ENCODE measurements around the gene ADAM12. TPM values are rescaled to one million over a fixed set of nuclear protein-coding genes. Genes with fewer than 3 reads are reported as not detected.

Gene ADAM12
- total RNA-seq, 1 donor from 2014 or later = 41.7 TPM

GRCh38 chr10:126201603-126202002, 186.7 kb downstream of the ADAM12 start:
- Mint-ChIP-seq H3K4me1 (ENCODE audit: unreplicated experiment) (peaks cover 64% of the 10 kb centered on the region), H3K27me3 (ENCODE audit: unreplicated experiment) (no peaks in the 10 kb centered on the region), H3K36me3 (ENCODE audit: unreplicated experiment) (no peaks in the 10 kb centered on the region), H3K4me3 (ENCODE audit: unreplicated experiment) (no peak overlapping the region), H3K9me3 (ENCODE audit: unreplicated experiment) (no peaks in the 10 kb centered on the region), H3K27ac (ENCODE audit: unreplicated experiment) (no peak overlapping the region)
- DNase-seq (ENCODE audit: extremely low spot score, unreplicated experiment) = no peak
- TF ChIP-seq CTCF (IDR thresholded peaks at IDR 0.05) = no peak

- peaks cover 51% of the 10 kb centered on the region for H3K4me1 Mint-ChIP-seq (ENCODE audit: unreplicated experiment)
- H3K27me3 Mint-ChIP-seq (ENCODE audit: unreplicated experiment) = no peaks in the 10 kb centered on the region
- no peaks in the 10 kb centered on the region for H3K9me3 Mint-ChIP-seq (ENCODE audit: unreplicated experiment)
- TF ChIP-seq CTCF (IDR thresholded peaks at IDR 0.05) = no peak
- H3K36me3 Mint-ChIP-seq (ENCODE audit: unreplicated experiment) = no peaks in the 10 kb centered on the region
- no peak for DNase-seq (ENCODE audit: extremely low spot score, unreplicated experiment)
- peak overlapping the region; percentile 87 for H3K27ac Mint-ChIP-seq (ENCODE audit: unreplicated experiment)
- no peak overlapping the region for H3K4me3 Mint-ChIP-seq (ENCODE audit: unreplicated experiment)
Observed at GRCh38 chr10:126199221-126199998, 188.9 kb downstream of the ADAM12 start.

- H3K9me3 Mint-ChIP-seq (ENCODE audit: unreplicated experiment) = no peaks in the 10 kb centered on the region
- peak overlapping the region; percentile 87 for H3K27ac Mint-ChIP-seq (ENCODE audit: unreplicated experiment)
- no peak overlapping the region for H3K4me3 Mint-ChIP-seq (ENCODE audit: unreplicated experiment)
- DNase-seq (ENCODE audit: extremely low spot score, unreplicated experiment) = no peak
- H3K4me1 Mint-ChIP-seq (ENCODE audit: unreplicated experiment) = peaks cover 47% of the 10 kb centered on the region
- H3K36me3 Mint-ChIP-seq (ENCODE audit: unreplicated experiment) = no peaks in the 10 kb centered on the region
- H3K27me3 Mint-ChIP-seq (ENCODE audit: unreplicated experiment) = no peaks in the 10 kb centered on the region
- no peak for TF ChIP-seq CTCF (IDR thresholded peaks at IDR 0.05)
Observed at GRCh38 chr10:126198681-126199080, 189.6 kb downstream of the ADAM12 start.

- Mint-ChIP-seq H3K27ac (ENCODE audit: unreplicated experiment) (no peak overlapping the region), H3K9me3 (ENCODE audit: unreplicated experiment) (no peaks in the 10 kb centered on the region), H3K27me3 (ENCODE audit: unreplicated experiment) (no peaks in the 10 kb centered on the region), H3K36me3 (ENCODE audit: unreplicated experiment) (no peaks in the 10 kb centered on the region), H3K4me1 (ENCODE audit: unreplicated experiment) (peaks cover 35% of the 10 kb centered on the region), H3K4me3 (ENCODE audit: unreplicated experiment) (no peak overlapping the region)
- DNase-seq (ENCODE audit: extremely low spot score, unreplicated experiment) = no peak
- no peak for TF ChIP-seq CTCF (IDR thresholded peaks at IDR 0.05)
Observed at GRCh38 chr10:126197036-126197543, 191.2 kb downstream of the ADAM12 start.

GRCh38 chr10:126196281-126196680, 192.0 kb downstream of the ADAM12 start:
- no peak overlapping the region for H3K4me3 Mint-ChIP-seq (ENCODE audit: unreplicated experiment)

More at GRCh38 chr10:126196281-126196680, 192.0 kb downstream of the ADAM12 start:
- H3K4me1 Mint-ChIP-seq (ENCODE audit: unreplicated experiment) = peaks cover 31% of the 10 kb centered on the region
- H3K27me3 Mint-ChIP-seq (ENCODE audit: unreplicated experiment) = no peaks in the 10 kb centered on the region
- no peaks in the 10 kb centered on the region for H3K36me3 Mint-ChIP-seq (ENCODE audit: unreplicated experiment)
- no peak for DNase-seq (ENCODE audit: extremely low spot score, unreplicated experiment)
- H3K9me3 Mint-ChIP-seq (ENCODE audit: unreplicated experiment) = no peaks in the 10 kb centered on the region
- no peak overlapping the region for H3K27ac Mint-ChIP-seq (ENCODE audit: unreplicated experiment)
- TF ChIP-seq CTCF (IDR thresholded peaks at IDR 0.05) = no peak

All from osteocyte (in vitro differentiated cells).